Measurements from ENCODE around the gene FCN2.
A peak's percentile ranks its signal among the peaks of the same experiment; 100 is the strongest.

The FCN2 gene

GRCh38 chr9:134925011-134925511 is 44.5 kb downstream of the FCN2 start:
- peak; percentile 91 for FAIRE-seq
- no peak for DNase-seq (ENCODE audit: extremely low spot score, insufficient read length, low read depth)

- DNase-seq (ENCODE audit: extremely low spot score, insufficient read length, low read depth): no peak
- no peak for FAIRE-seq
These were observed 48.0 kb downstream of the FCN2 start for GRCh38 chr9:134928436-134929192.

GRCh38 chr9:134929193-134930158 is 48.9 kb downstream of the FCN2 start:
- FAIRE-seq: peak; percentile 81
- DNase-seq (ENCODE audit: extremely low spot score, insufficient read length, low read depth): no peak

- DNase-seq (ENCODE audit: extremely low spot score, insufficient read length, low read depth) (no peak), FAIRE-seq (peak; percentile 83)
These were observed 49.8 kb downstream of the FCN2 start for GRCh38 chr9:134930398-134930797.

- FAIRE-seq (no peak), DNase-seq (ENCODE audit: extremely low spot score, insufficient read length, low read depth) (no peak)
These were observed 51.6 kb downstream of the FCN2 start for GRCh38 chr9:134932171-134932570.

GRCh38 chr9:134932606-134933005 is 52.0 kb downstream of the FCN2 start:
- no peak for DNase-seq (ENCODE audit: extremely low spot score, insufficient read length, low read depth)
- FAIRE-seq: no peak

GRCh38 chr9:134933076-134933659 is 52.6 kb downstream of the FCN2 start:
- no peak for FAIRE-seq
- no peak for DNase-seq (ENCODE audit: extremely low spot score, insufficient read length, low read depth)

- DNase-seq (ENCODE audit: extremely low spot score, insufficient read length, low read depth) (no peak), FAIRE-seq (no peak)
These were observed 54.5 kb downstream of the FCN2 start for GRCh38 chr9:134935056-134935640.

GRCh38 chr9:134935701-134936345 is 55.2 kb downstream of the FCN2 start:
- FAIRE-seq (peak; percentile 24), DNase-seq (ENCODE audit: extremely low spot score, insufficient read length, low read depth) (no peak)

GRCh38 chr9:134936346-134937163 is 55.9 kb downstream of the FCN2 start:
- DNase-seq (ENCODE audit: extremely low spot score, insufficient read length, low read depth) (no peak), FAIRE-seq (peak; percentile 89)
